Measurements from ENCODE around the gene IFIT2. TPM values are rescaled to one million over a fixed set of nuclear protein-coding genes. Genes with fewer than 3 reads are reported as not detected.
"Not testable (repeated sequence)": the region's sequence is repeated elsewhere in the genome, so short reads cannot be mapped to it uniquely, and the experiment has no call there.

Gene IFIT2
- total RNA-seq, 1 donor from 2014 or later: 3.8 TPM

GRCh38 chr10:89338713-89339112, 36.9 kb downstream of the IFIT2 start:
- no peak for DNase-seq (ENCODE audit: low spot score)

GRCh38 chr10:89339875-89340274, 38.0 kb downstream of the IFIT2 start:
- DNase-seq (ENCODE audit: low spot score): no peak

GRCh38 chr10:89341649-89342048, 39.8 kb downstream of the IFIT2 start:
- DNase-seq (ENCODE audit: low spot score): no peak

GRCh38 chr10:89342206-89342958, 40.5 kb downstream of the IFIT2 start:
- no peak for DNase-seq (ENCODE audit: low spot score)

GRCh38 chr10:89343089-89343767, 41.4 kb downstream of the IFIT2 start:
- DNase-seq (ENCODE audit: low spot score): no peak

- no peak for DNase-seq (ENCODE audit: low spot score)
These were observed 42.3 kb downstream of the IFIT2 start for GRCh38 chr10:89344156-89344555.

GRCh38 chr10:89345367-89346000, 43.6 kb downstream of the IFIT2 start:
- no peak for DNase-seq (ENCODE audit: low spot score)

- DNase-seq (ENCODE audit: low spot score): no peak
These were observed 44.8 kb downstream of the IFIT2 start for GRCh38 chr10:89346405-89347254.

GRCh38 chr10:89347701-89348457, 46.0 kb downstream of the IFIT2 start:
- DNase-seq (ENCODE audit: low spot score): no peak

- DNase-seq (ENCODE audit: low spot score): no peak
These were observed 46.6 kb downstream of the IFIT2 start for GRCh38 chr10:89348481-89348880.

- no peak for DNase-seq (ENCODE audit: low spot score)
These were observed 47.1 kb downstream of the IFIT2 start for GRCh38 chr10:89348975-89349374.

GRCh38 chr10:89350631-89351315, 48.9 kb downstream of the IFIT2 start:
- DNase-seq (ENCODE audit: low spot score): not testable (repeated sequence)

- no peak for DNase-seq (ENCODE audit: low spot score)
These were observed 49.5 kb downstream of the IFIT2 start for GRCh38 chr10:89351412-89351779.

- no peak for DNase-seq (ENCODE audit: low spot score)
These were observed 50.1 kb downstream of the IFIT2 start for GRCh38 chr10:89351780-89352597.

- no peak for DNase-seq (ENCODE audit: low spot score)
These were observed 51.0 kb downstream of the IFIT2 start for GRCh38 chr10:89352802-89353201.

GRCh38 chr10:89355394-89355931, 53.6 kb downstream of the IFIT2 start:
- DNase-seq (ENCODE audit: low spot score): no peak

GRCh38 chr10:89357096-89357495, 55.2 kb downstream of the IFIT2 start:
- DNase-seq (ENCODE audit: low spot score): no peak

GRCh38 chr10:89357975-89358374, 56.1 kb downstream of the IFIT2 start:
- DNase-seq (ENCODE audit: low spot score): no peak
